Common myeloid progenitor, CD34-positive (primary cell): Measurements from ENCODE around the gene PHF3.
"Not testable (repeated sequence)": the region's sequence is repeated elsewhere in the genome, so short reads cannot be mapped to it uniquely, and the experiment has no call there.

Source experiments
- CTCF ChIA-PET: fragments of 350-600 bp; sonication (Branson Sonifier 250); formaldehyde crosslinking; loops from one replicate; lab custom pipeline; 2021; ENCODE audit warnings: antibody characterized with exemption; lab: Charles Lee
- POLR2A ChIA-PET: fragments of 350-600 bp; sonication (Branson Sonifier 250); formaldehyde crosslinking; loops from one replicate; lab custom pipeline; 2021; ENCODE audit warnings: antibody characterized with exemption; lab: Charles Lee
- DNase-seq, 3 donors: peaks; one replicate each; pipeline versions ENCODE4 v3.0.0 to v3.0.0-alpha.2; 2013
- H3K27ac ChIP-seq, 2 experiments: 1 replicate in 1 of 2; 2 replicates in 1 of 2; pipeline ENCODE4 v1.7.0; 2013; ENCODE audit warnings: inconsistent platforms in 2 of 2, low read length in 2 of 2, mild to moderate bottlenecking in 2 of 2, low read depth in 1 of 2, moderate library complexity in 1 of 2; ENCODE audit not compliant: severe bottlenecking in 2 of 2, insufficient read depth in 1 of 2, poor library complexity in 1 of 2
- H3K27me3 ChIP-seq, 5 experiments: replicated peaks in 2 of 5; 1 replicate in 3 of 5; 2 replicates in 2 of 5; pipeline versions ENCODE4 v1.6.1 to v1.7.0; 2013; ENCODE audit warnings: low read length in 4 of 5, mild to moderate bottlenecking in 2 of 5, moderate library complexity in 2 of 5, inconsistent platforms in 1 of 5; ENCODE audit not compliant: insufficient read depth in 5 of 5, control insufficient read depth in 4 of 5
- H3K36me3 ChIP-seq, 4 experiments: 1 replicate in 2 of 4; 2 replicates in 2 of 4; pipeline versions ENCODE4 v1.6.1 to v1.7.0; 2013; ENCODE audit warnings: low read length in 3 of 4, control low read depth in 1 of 4, mild to moderate bottlenecking in 1 of 4; ENCODE audit not compliant: control insufficient read depth in 4 of 4, insufficient read depth in 4 of 4
- H3K4me1 ChIP-seq, 4 experiments: 1 replicate in 3 of 4; 2 replicates in 1 of 4; pipeline versions ENCODE4 v1.6.1 to v1.7.1; 2013; ENCODE audit warnings: low read length in 3 of 4, mild to moderate bottlenecking in 3 of 4, control low read depth in 1 of 4, inconsistent platforms in 1 of 4, moderate library complexity in 1 of 4; ENCODE audit not compliant: control insufficient read depth in 4 of 4, insufficient read depth in 4 of 4; ENCODE audit errors: control extremely low read depth in 1 of 4
- H3K4me3 ChIP-seq, 7 experiments: 1 replicate in 4 of 7; 2 replicates in 3 of 7; pipeline versions ENCODE4 v1.5.1 to v1.7.0; 2013; ENCODE audit warnings: mild to moderate bottlenecking in 7 of 7, low read length in 6 of 7, moderate library complexity in 6 of 7, inconsistent platforms in 2 of 7, low read depth in 2 of 7, control low read depth in 1 of 7; ENCODE audit not compliant: insufficient read depth in 4 of 7, control insufficient read depth in 1 of 7; ENCODE audit errors: extremely low read depth in 1 of 7
- H3K9me3 ChIP-seq, 5 experiments: 1 replicate in 4 of 5; 2 replicates in 1 of 5; pipeline versions ENCODE4 v1.6.1 to v1.7.1; 2013; ENCODE audit warnings: low read length in 4 of 5, mild to moderate bottlenecking in 2 of 5, inconsistent platforms in 1 of 5, low read depth in 1 of 5, moderate library complexity in 1 of 5; ENCODE audit not compliant: control insufficient read depth in 4 of 5, insufficient read depth in 2 of 5; ENCODE audit errors: control extremely low read depth in 1 of 5
- WGBS: methylation state at CpG from one replicate; pipeline ENCODE4 v1.1.5; 2013; ENCODE audit not compliant: insufficient coverage; 5-methylcytosine and 5-hydroxymethylcytosine counted together

Gene PHF3

GRCh38 chr6:63734923-63735322 lies 99.3 kb downstream of the PHF3 start:
- POLR2A ChIA-PET = no interaction called here
- Histone ChIP-seq H3K36me3 (peaks cover 0 to 3% (median 1%) of the 10 kb centered on the region in 4 experiments), H3K4me1 (no peaks in the 10 kb centered on the region), H3K4me3 (no peak overlapping the region), H3K27ac (no peak overlapping the region), H3K27me3 (no peaks in the 10 kb centered on the region), H3K9me3 (peaks cover 0 to 5% (median 2%) of the 10 kb centered on the region in 5 experiments)
- CTCF ChIA-PET = no interaction called here
- 100% methylated on average over 2 of the region's 3 CpGs for WGBS
- DNase-seq = no peak

- no CpG with 5 or more reads among the region's 2 CpGs for WGBS
- CTCF ChIA-PET = not testable (repeated sequence)
Measured at GRCh38 chr6:63738190-63738589, 102.6 kb downstream of the PHF3 start.

GRCh38 chr6:63739094-63739687 lies 103.6 kb downstream of the PHF3 start:
- Histone ChIP-seq H3K27me3 (no peaks in the 10 kb centered on the region), H3K4me3 (no peak overlapping the region), H3K36me3 (peaks cover 0 to 3% (median 1%) of the 10 kb centered on the region in 4 experiments), H3K27ac (no peak overlapping the region), H3K9me3 (peaks cover 0 to 5% (median 2%) of the 10 kb centered on the region in 5 experiments), H3K4me1 (no peaks in the 10 kb centered on the region)
- DNase-seq = no peak
- WGBS = no CpG with 5 or more reads among the region's 1 CpG
- ChIA-PET CTCF (interaction anchor here (1.3 kb wide), 1 partner anchor 141 kb away, joined by 3 read pairs; no protein-coding TSS in a partner anchor), POLR2A (interaction anchor here (0.5 kb wide), 1 partner anchor 360 kb away, joined by 3 read pairs; no protein-coding TSS in a partner anchor)

More at GRCh38 chr6:63738190-63738589, 102.6 kb downstream of the PHF3 start:
- POLR2A ChIA-PET, H3K4me1 ChIP-seq, H3K27me3 ChIP-seq, H3K27ac ChIP-seq, H3K36me3 ChIP-seq, H3K9me3 ChIP-seq, DNase-seq, H3K4me3 ChIP-seq: not testable (repeated sequence)

GRCh38 chr6:63740709-63741108 lies 105.1 kb downstream of the PHF3 start:
- ChIA-PET CTCF (interaction anchor here (0.8 kb wide), 1 partner anchor 167 kb away, joined by 3 read pairs; no protein-coding TSS in a partner anchor), POLR2A (no interaction called here)
- 71% methylated on average over 2 of the region's 2 CpGs for WGBS
- H3K4me3 ChIP-seq = no peak overlapping the region
- H3K27me3 ChIP-seq = no peaks in the 10 kb centered on the region
- no peak overlapping the region for H3K27ac ChIP-seq
- no peak for DNase-seq
- H3K36me3 ChIP-seq = peaks cover 0 to 2% (median 0%) of the 10 kb centered on the region in 4 experiments
- no peaks in the 10 kb centered on the region for H3K4me1 ChIP-seq
- H3K9me3 ChIP-seq = peaks cover 0 to 3% (median under 1%) of the 10 kb centered on the region in 5 experiments

- ChIA-PET CTCF (no interaction called here), POLR2A (no interaction called here)
- H3K27me3 ChIP-seq = no peaks in the 10 kb centered on the region
- H3K27ac ChIP-seq = no peak overlapping the region
- H3K36me3 ChIP-seq = no peaks in the 10 kb centered on the region
- H3K9me3 ChIP-seq = peaks cover 0 to 2% (median 0%) of the 10 kb centered on the region in 5 experiments
- no peak overlapping the region for H3K4me3 ChIP-seq
- DNase-seq = no peak
- no peaks in the 10 kb centered on the region for H3K4me1 ChIP-seq
Measured at GRCh38 chr6:63742060-63742459, 106.5 kb downstream of the PHF3 start.

- H3K27ac ChIP-seq = no peak overlapping the region
- no peaks in the 10 kb centered on the region for H3K36me3 ChIP-seq
- no peak overlapping the region for H3K4me3 ChIP-seq
- H3K27me3 ChIP-seq = no peaks in the 10 kb centered on the region
- DNase-seq = no peak
- peaks cover 0 to 2% (median 0%) of the 10 kb centered on the region in 5 experiments for H3K9me3 ChIP-seq
- no peaks in the 10 kb centered on the region for H3K4me1 ChIP-seq
- ChIA-PET POLR2A (no interaction called here), CTCF (no interaction called here)
Measured at GRCh38 chr6:63743691-63744090, 108.1 kb downstream of the PHF3 start.

- WGBS = 83% methylated on average over 1 of the region's 4 CpGs
- CTCF ChIA-PET = no interaction called here
Measured at GRCh38 chr6:63744810-63745209, 109.2 kb downstream of the PHF3 start.

More at GRCh38 chr6:63744810-63745209, 109.2 kb downstream of the PHF3 start:
- Histone ChIP-seq H3K36me3 (peaks cover 0 to 1% (median 0%) of the 10 kb centered on the region in 4 experiments), H3K4me3 (no peak overlapping the region), H3K9me3 (peaks cover 0 to 2% (median 0%) of the 10 kb centered on the region in 5 experiments), H3K27me3 (no peaks in the 10 kb centered on the region), H3K4me1 (no peaks in the 10 kb centered on the region), H3K27ac (no peak overlapping the region)
- POLR2A ChIA-PET = no interaction called here
- no peak for DNase-seq
